ENCODE data around the gene SMIM24. TPM values are rescaled to one million over a fixed set of nuclear protein-coding genes. Genes with fewer than 3 reads are reported as not detected.

Gene SMIM24
- total RNA-seq, 1 donor from 2014 or later, result not detected

GRCh38 chr19:3518659-3519058, 38.3 kb upstream of the SMIM24 start:
- no peaks in the 10 kb centered on the region for H3K9me3 Mint-ChIP-seq (ENCODE audit: unreplicated experiment)
- H3K4me1 Mint-ChIP-seq (ENCODE audit: unreplicated experiment), result no peaks in the 10 kb centered on the region
- H3K36me3 Mint-ChIP-seq (ENCODE audit: low read depth, unreplicated experiment), result peaks cover 5% of the 10 kb centered on the region
- peaks cover 7% of the 10 kb centered on the region for H3K27me3 Mint-ChIP-seq (ENCODE audit: unreplicated experiment)
- H3K27ac Mint-ChIP-seq (ENCODE audit: unreplicated experiment), result no peak overlapping the region
- no peak overlapping the region for H3K4me3 Mint-ChIP-seq (ENCODE audit: unreplicated experiment)
- DNase-seq (ENCODE audit: low spot score), result no peak
- no peak for TF ChIP-seq CTCF (IDR thresholded peaks at IDR 0.05; ENCODE audit: unreplicated experiment)

GRCh38 chr19:3518255-3518654, 37.9 kb upstream of the SMIM24 start:
- Mint-ChIP-seq H3K4me1 (ENCODE audit: unreplicated experiment) (no peaks in the 10 kb centered on the region), H3K36me3 (ENCODE audit: low read depth, unreplicated experiment) (peaks cover 5% of the 10 kb centered on the region), H3K9me3 (ENCODE audit: unreplicated experiment) (no peaks in the 10 kb centered on the region), H3K27me3 (ENCODE audit: unreplicated experiment) (peaks cover 7% of the 10 kb centered on the region), H3K27ac (ENCODE audit: unreplicated experiment) (no peak overlapping the region), H3K4me3 (ENCODE audit: unreplicated experiment) (no peak overlapping the region)
- DNase-seq (ENCODE audit: low spot score), result no peak
- no peak for TF ChIP-seq CTCF (IDR thresholded peaks at IDR 0.05; ENCODE audit: unreplicated experiment)

- no peaks in the 10 kb centered on the region for H3K9me3 Mint-ChIP-seq (ENCODE audit: unreplicated experiment)
- peaks cover 7% of the 10 kb centered on the region for H3K27me3 Mint-ChIP-seq (ENCODE audit: unreplicated experiment)
- no peak overlapping the region for H3K4me3 Mint-ChIP-seq (ENCODE audit: unreplicated experiment)
- no peak for DNase-seq (ENCODE audit: low spot score)
- no peak overlapping the region for H3K27ac Mint-ChIP-seq (ENCODE audit: unreplicated experiment)
- no peak for TF ChIP-seq CTCF (IDR thresholded peaks at IDR 0.05; ENCODE audit: unreplicated experiment)
- H3K4me1 Mint-ChIP-seq (ENCODE audit: unreplicated experiment), result no peaks in the 10 kb centered on the region
- H3K36me3 Mint-ChIP-seq (ENCODE audit: low read depth, unreplicated experiment), result peaks cover 5% of the 10 kb centered on the region
Measured at GRCh38 chr19:3517638-3518037, 37.3 kb upstream of the SMIM24 start.

- peaks cover 5% of the 10 kb centered on the region for H3K36me3 Mint-ChIP-seq (ENCODE audit: low read depth, unreplicated experiment)
- no peaks in the 10 kb centered on the region for H3K9me3 Mint-ChIP-seq (ENCODE audit: unreplicated experiment)
- no peak overlapping the region for H3K4me3 Mint-ChIP-seq (ENCODE audit: unreplicated experiment)
- no peaks in the 10 kb centered on the region for H3K4me1 Mint-ChIP-seq (ENCODE audit: unreplicated experiment)
- TF ChIP-seq CTCF (IDR thresholded peaks at IDR 0.05; ENCODE audit: unreplicated experiment), result no peak
- no peak overlapping the region for H3K27ac Mint-ChIP-seq (ENCODE audit: unreplicated experiment)
- peaks cover 7% of the 10 kb centered on the region for H3K27me3 Mint-ChIP-seq (ENCODE audit: unreplicated experiment)
- no peak for DNase-seq (ENCODE audit: low spot score)
Measured at GRCh38 chr19:3516675-3517207, 36.4 kb upstream of the SMIM24 start.

GRCh38 chr19:3515891-3516422, 35.6 kb upstream of the SMIM24 start:
- DNase-seq (ENCODE audit: low spot score), result no peak
- no peaks in the 10 kb centered on the region for H3K9me3 Mint-ChIP-seq (ENCODE audit: unreplicated experiment)
- H3K4me3 Mint-ChIP-seq (ENCODE audit: unreplicated experiment), result no peak overlapping the region
- peaks cover 5% of the 10 kb centered on the region for H3K36me3 Mint-ChIP-seq (ENCODE audit: low read depth, unreplicated experiment)
- H3K27ac Mint-ChIP-seq (ENCODE audit: unreplicated experiment), result no peak overlapping the region
- H3K4me1 Mint-ChIP-seq (ENCODE audit: unreplicated experiment), result no peaks in the 10 kb centered on the region
- peaks cover 7% of the 10 kb centered on the region for H3K27me3 Mint-ChIP-seq (ENCODE audit: unreplicated experiment)
- no peak for TF ChIP-seq CTCF (IDR thresholded peaks at IDR 0.05; ENCODE audit: unreplicated experiment)

Measured in endothelial cell (in vitro differentiated cells).